ENCODE measurements around the gene FGD6.

The FGD6 gene

DNA sequence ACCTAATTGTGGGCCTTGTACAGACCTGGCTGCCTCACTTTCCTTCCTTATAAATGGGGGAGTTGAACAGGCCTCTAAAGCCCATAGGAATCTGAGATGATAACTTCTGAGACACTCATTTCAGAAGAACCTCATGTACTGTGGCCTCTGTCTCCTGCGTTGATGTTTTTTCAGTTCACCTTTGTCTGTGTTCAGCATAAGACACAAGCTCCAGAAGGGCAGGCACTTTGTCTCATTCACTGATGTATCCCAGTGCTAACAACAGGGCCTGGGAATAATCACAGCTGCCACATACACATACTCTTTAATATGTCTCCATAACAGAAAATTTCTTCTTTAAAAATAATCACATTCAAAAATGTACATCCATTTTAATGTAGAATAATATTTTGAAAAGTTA, 3.3 kb downstream of the FGD6 start:
- Histone ChIP-seq H4K20me1 (ENCODE audit: insufficient read depth, low read length) (no peaks in the 10 kb centered on the region), H3K27me3 (ENCODE audit: insufficient read depth, low read length) (no peaks in the 10 kb centered on the region), H3K4me2 (ENCODE audit: low read length) (no peak overlapping the region), H3K4me1 (ENCODE audit: insufficient read depth, low read length, severe bottlenecking) (peaks cover 15% of the 10 kb centered on the region), H3F3A (ENCODE audit: insufficient read depth, low read length) (no peaks in the 10 kb centered on the region), H3K36me3 (ENCODE audit: insufficient read depth, low read length) (no peaks in the 10 kb centered on the region), H3K9ac (ENCODE audit: low read length) (no peak overlapping the region), H3K79me2 (ENCODE audit: insufficient read depth, low read length) (peaks cover 5% of the 10 kb centered on the region), H3K9me2 (ENCODE audit: low read depth, low read length) (no peaks in the 10 kb centered on the region), H3K4me3 (ENCODE audit: low read depth, low read length, poor library complexity, severe bottlenecking) (no peak overlapping the region), H3K9me3 (ENCODE audit: low read length) (no peaks in the 10 kb centered on the region), H3K27ac (ENCODE audit: low read depth, low read length, poor library complexity, severe bottlenecking) (no peak overlapping the region), H2AFZ (ENCODE audit: low read length) (no peak overlapping the region)
- no peak for TF ChIP-seq EZH2 (IDR thresholded peaks at IDR 0.05; ENCODE audit: borderline replicate concordance, low read length)
- TF ChIP-seq, protein P1, sequence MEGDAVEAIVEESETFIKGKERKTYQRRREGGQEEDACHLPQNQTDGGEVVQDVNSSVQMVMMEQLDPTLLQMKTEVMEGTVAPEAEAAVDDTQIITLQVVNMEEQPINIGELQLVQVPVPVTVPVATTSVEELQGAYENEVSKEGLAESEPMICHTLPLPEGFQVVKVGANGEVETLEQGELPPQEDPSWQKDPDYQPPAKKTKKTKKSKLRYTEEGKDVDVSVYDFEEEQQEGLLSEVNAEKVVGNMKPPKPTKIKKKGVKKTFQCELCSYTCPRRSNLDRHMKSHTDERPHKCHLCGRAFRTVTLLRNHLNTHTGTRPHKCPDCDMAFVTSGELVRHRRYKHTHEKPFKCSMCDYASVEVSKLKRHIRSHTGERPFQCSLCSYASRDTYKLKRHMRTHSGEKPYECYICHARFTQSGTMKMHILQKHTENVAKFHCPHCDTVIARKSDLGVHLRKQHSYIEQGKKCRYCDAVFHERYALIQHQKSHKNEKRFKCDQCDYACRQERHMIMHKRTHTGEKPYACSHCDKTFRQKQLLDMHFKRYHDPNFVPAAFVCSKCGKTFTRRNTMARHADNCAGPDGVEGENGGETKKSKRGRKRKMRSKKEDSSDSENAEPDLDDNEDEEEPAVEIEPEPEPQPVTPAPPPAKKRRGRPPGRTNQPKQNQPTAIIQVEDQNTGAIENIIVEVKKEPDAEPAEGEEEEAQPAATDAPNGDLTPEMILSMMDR (IDR thresholded peaks at IDR 0.05; ENCODE audit: low read length), result no peak

DNA sequence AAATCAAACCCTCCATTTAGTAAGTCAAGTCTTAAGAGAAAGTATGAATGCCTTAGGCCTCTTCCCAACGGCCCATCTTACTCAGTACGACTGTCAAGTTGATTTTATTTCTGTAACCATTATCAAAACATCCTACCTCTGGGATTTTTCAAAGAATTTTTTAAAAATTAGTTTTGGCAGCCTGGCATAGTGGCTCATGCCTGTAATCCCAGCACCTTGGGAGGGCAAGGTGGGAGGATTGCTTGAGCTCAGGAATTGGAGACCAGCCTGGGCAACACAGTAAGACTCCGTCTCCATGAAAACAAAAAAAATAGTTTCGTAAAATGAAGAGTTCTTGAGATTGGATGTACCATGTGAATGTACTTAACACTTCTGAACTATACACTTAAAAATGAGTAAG, 4.1 kb downstream of the FGD6 start:
- no peaks in the 10 kb centered on the region for H3K79me2 ChIP-seq (ENCODE audit: insufficient read depth, low read length)
- H3K4me3 ChIP-seq (ENCODE audit: low read depth, low read length, poor library complexity, severe bottlenecking), result no peak overlapping the region
- H3K4me1 ChIP-seq (ENCODE audit: insufficient read depth, low read length, severe bottlenecking), result peaks cover 15% of the 10 kb centered on the region
- no peak overlapping the region for H3K27ac ChIP-seq (ENCODE audit: low read depth, low read length, poor library complexity, severe bottlenecking)
- H3K9me3 ChIP-seq (ENCODE audit: low read length), result no peaks in the 10 kb centered on the region
- H3F3A ChIP-seq (ENCODE audit: insufficient read depth, low read length), result no peaks in the 10 kb centered on the region
- TF ChIP-seq EZH2 (IDR thresholded peaks at IDR 0.05; ENCODE audit: borderline replicate concordance, low read length), result no peak
- TF ChIP-seq, protein P1 (IDR thresholded peaks at IDR 0.05; ENCODE audit: low read length), result no peak
- no peaks in the 10 kb centered on the region for H3K27me3 ChIP-seq (ENCODE audit: insufficient read depth, low read length)
- H2AFZ ChIP-seq (ENCODE audit: low read length), result no peak overlapping the region
- H3K36me3 ChIP-seq (ENCODE audit: insufficient read depth, low read length), result no peaks in the 10 kb centered on the region
- H3K9me2 ChIP-seq (ENCODE audit: low read depth, low read length), result no peaks in the 10 kb centered on the region
- H3K9ac ChIP-seq (ENCODE audit: low read length), result no peak overlapping the region
- no peaks in the 10 kb centered on the region for H4K20me1 ChIP-seq (ENCODE audit: insufficient read depth, low read length)
- H3K4me2 ChIP-seq (ENCODE audit: low read length), result no peak overlapping the region

DNA sequence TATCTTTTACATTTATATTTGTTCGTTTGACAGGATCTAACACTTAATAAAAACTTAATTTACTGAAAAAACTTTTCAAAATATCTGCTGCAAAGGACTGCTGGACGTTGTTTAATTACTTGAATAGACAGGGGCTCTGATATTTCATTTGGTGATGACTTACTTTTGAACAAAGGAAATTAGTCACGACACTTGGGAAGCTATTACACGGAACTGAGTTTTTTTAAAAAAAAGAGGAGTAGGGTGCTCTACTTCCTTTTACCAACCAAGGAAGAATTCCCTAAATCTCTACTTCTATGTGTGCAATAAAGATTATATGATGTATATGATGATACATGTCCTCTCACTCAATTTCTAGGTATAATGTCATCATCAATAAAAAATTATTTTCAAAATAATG, 4.7 kb downstream of the FGD6 start:
- Histone ChIP-seq H3K4me2 (ENCODE audit: low read length) (no peak overlapping the region), H3K27me3 (ENCODE audit: insufficient read depth, low read length) (no peaks in the 10 kb centered on the region), H3F3A (ENCODE audit: insufficient read depth, low read length) (no peaks in the 10 kb centered on the region), H3K79me2 (ENCODE audit: insufficient read depth, low read length) (no peaks in the 10 kb centered on the region), H4K20me1 (ENCODE audit: insufficient read depth, low read length) (no peaks in the 10 kb centered on the region), H3K9me2 (ENCODE audit: low read depth, low read length) (no peaks in the 10 kb centered on the region), H3K27ac (ENCODE audit: low read depth, low read length, poor library complexity, severe bottlenecking) (no peak overlapping the region), H3K9me3 (ENCODE audit: low read length) (no peaks in the 10 kb centered on the region), H3K4me3 (ENCODE audit: low read depth, low read length, poor library complexity, severe bottlenecking) (no peak overlapping the region), H2AFZ (ENCODE audit: low read length) (no peak overlapping the region), H3K4me1 (ENCODE audit: insufficient read depth, low read length, severe bottlenecking) (peaks cover 15% of the 10 kb centered on the region), H3K36me3 (ENCODE audit: insufficient read depth, low read length) (no peaks in the 10 kb centered on the region), H3K9ac (ENCODE audit: low read length) (no peak overlapping the region)
- TF ChIP-seq, protein P1 (IDR thresholded peaks at IDR 0.05; ENCODE audit: low read length), result no peak
- no peak for TF ChIP-seq EZH2 (IDR thresholded peaks at IDR 0.05; ENCODE audit: borderline replicate concordance, low read length)
